Choroid plexus epithelial cell (primary cell): ENCODE measurements around the gene PCNT.

Experiments
- DNase-seq: peaks from one replicate; pipeline ENCODE4 v3.0.0-alpha.2; 2010; ENCODE audit warnings: low read depth
- H3K4me3 ChIP-seq: 2 replicates; pipeline ENCODE4 v1.5.1; 2011; ENCODE audit warnings: low read depth, mild to moderate bottlenecking, control low read depth, low read length, moderate library complexity
- CTCF ChIP-seq: conservative IDR thresholded peaks from 2 replicates; pipeline ENCODE4 v1.5.1; 2011; ENCODE audit warnings: low read depth, mild to moderate bottlenecking, control low read depth, inconsistent platforms, low read length, moderate library complexity

Gene PCNT

GRCh38 chr21:46420241-46421190 is 96.6 kb downstream of the PCNT start:
- H3K4me3 ChIP-seq: no peak overlapping the region
- peak; percentile 9 for TF ChIP-seq CTCF
- no peak for DNase-seq

- no peak overlapping the region for H3K4me3 ChIP-seq
- peak; percentile 5 for TF ChIP-seq CTCF
- no peak for DNase-seq
These were observed 97.3 kb downstream of the PCNT start for GRCh38 chr21:46421191-46421750.

- TF ChIP-seq CTCF: no peak
- DNase-seq: no peak
- H3K4me3 ChIP-seq: no peak overlapping the region
These were observed 98.0 kb downstream of the PCNT start for GRCh38 chr21:46421756-46422555.

- H3K4me3 ChIP-seq: no peak overlapping the region
- no peak for TF ChIP-seq CTCF
- DNase-seq: no peak
These were observed 98.8 kb downstream of the PCNT start for GRCh38 chr21:46422636-46423241.

GRCh38 chr21:46423546-46424038 is 99.6 kb downstream of the PCNT start:
- TF ChIP-seq CTCF: no peak
- DNase-seq: no peak
- H3K4me3 ChIP-seq: no peak overlapping the region

GRCh38 chr21:46424039-46424591 is 100.2 kb downstream of the PCNT start:
- no peak overlapping the region for H3K4me3 ChIP-seq
- TF ChIP-seq CTCF: no peak
- no peak for DNase-seq
